Nucleus accumbens (tissue), 56 donors: ENCODE measurements around the gene TGFBR2.
A peak's percentile ranks its signal among the peaks of the same experiment; 100 is the strongest.
"Not testable (repeated sequence)": the region's sequence is repeated elsewhere in the genome, so short reads cannot be mapped to it uniquely, and the experiment has no call there.

Experiments
- DNase-seq, 56 donors: peaks; one replicate each; lab custom pipeline; 2025; lab: John Stamatoyannopoulos, UW

TGFBR2 gene

DNA sequence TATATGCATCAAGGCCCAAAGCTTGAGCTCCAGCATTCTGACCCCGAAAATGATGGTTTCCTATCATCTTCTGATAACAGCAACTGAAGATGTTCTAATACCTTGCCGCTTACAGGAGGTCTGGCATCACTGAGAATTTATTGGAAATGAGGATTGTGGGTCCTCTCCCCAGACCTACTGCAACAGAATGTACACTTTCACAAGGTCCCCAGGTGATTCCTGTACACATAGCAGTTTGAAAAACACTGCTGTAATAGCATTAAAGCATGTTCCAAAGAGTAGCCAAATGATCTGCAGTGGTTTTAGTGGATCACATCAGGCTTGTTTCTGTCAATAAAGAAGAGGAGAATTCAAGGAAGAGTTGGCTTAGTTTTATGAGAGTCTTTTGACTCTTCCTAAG is 11.3 kb downstream of the TGFBR2 start:
- DNase-seq = no peak

DNA sequence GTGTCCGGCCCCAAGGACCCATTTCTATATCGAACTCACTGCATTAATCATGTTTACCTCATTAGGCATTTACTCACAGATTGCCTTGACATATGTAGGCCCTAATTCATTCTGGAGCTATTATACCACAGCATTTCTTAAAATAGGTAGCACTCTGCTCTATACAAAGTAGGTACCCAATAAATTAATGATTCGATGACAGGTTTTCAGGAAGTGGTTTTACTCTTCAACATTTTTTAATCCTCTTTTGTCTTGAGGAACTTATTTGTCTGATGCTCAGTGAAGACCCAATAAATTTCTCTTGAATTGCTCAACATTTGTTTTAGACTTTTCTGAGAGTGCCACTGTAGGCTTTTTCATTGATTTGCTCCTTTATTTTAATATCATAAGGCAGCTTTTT is 12.1 kb downstream of the TGFBR2 start:
- DNase-seq = no peak

DNA sequence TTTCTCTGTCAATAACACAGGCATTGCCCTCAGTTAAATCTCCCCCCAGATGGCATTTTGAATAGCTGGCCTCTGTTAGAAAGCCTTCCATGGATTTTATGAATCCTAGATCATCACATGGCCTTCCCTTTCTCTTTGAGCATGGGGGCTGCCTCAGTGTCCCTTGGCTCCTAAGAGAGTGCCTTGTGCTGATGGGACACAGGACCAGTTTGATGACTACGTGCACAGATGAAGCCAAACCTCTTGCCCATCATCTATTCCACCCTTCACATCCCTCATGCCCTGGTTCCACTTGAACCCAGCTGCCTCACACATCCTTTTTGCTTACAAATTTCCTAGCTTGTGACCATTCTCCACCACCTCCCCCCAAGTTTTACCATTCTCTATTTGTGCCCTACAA is 12.9 kb downstream of the TGFBR2 start:
- no peak for DNase-seq

DNA sequence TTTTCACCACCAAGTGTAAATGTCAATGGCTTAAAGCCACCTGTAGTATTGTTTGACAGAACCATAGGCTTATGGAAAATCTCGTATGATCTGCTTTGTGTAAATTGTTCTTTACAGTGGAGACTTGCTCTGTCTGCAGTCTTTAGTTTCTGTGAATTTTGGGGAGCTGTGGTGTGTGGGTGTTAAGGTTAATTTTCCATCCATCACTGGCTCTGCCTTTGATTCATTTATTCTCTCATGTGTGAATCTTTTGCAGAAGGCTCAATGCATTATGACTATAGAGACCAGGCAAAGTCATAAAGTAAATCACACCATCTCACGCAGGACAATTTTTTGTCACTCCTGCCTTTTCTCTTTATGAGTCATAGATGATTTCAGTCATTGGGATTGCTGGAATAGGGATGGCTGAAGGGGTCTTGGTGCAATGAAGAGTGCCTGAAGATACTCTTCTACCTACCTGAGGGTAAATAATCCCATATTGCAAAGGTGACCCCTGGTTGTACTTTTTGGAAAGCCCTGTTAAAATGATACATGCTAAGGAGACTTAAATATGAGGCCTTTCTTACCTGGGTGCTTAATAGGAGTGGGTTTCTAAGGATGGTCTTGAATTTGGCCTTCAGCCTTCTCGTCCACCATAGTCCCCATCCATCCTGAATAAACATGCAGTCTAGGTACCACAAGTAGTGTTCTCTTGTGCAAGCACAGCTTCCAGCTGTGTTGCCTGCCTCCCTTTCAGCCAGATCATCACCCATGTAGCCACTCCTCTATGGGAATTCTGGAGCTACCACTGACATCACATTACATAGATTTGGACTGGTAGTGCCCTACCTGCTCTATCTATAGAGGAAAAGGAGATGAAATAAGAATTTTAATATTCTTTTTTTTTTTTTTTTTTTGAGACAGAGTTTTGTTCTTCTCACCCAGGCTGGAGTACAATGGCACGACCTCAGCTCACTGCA is 14.3 kb downstream of the TGFBR2 start:
- no peak for DNase-seq

DNA sequence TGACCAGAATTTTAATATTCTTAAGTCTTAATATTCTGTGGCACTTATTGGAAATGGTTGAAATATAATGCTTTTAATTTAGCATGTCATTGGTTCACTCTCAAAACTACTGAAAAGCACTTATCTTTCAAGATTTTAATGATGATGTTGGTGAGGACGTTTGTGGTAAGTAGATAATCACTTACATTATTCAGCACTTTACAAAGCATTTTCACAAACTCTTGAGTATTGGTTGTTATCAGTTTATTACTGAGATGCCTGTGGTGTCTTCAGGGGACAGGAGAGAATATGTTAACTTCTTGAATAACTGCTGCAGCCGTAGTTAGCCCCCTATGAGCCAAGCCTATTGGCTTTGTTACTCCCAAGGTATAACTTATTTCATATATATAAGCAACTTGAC is 15.2 kb downstream of the TGFBR2 start:
- DNase-seq = no peak

DNA sequence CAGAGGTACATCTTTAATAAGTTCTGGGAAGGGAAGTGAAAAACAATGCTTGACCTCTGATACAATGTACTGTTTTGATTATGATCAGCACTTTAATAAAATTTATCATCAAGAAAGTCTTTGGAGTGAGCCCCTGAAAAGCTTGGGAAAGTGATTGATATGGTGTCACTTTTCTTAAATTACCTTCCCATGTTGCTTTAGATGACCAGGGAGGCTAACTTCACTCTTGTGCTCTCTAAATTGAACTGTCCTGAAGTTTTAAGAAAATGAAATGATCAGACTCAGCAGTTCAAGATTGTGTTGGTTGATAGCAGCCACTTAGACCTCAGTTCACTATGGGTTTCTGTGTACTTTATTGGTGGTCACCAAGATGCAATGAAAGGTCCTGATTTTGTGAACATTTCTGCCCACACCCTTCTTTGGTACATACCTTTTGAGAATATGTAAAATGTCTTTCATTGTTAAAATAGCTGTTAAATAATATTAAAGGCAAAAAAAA is 15.7 kb downstream of the TGFBR2 start:
- DNase-seq = no peak

DNA sequence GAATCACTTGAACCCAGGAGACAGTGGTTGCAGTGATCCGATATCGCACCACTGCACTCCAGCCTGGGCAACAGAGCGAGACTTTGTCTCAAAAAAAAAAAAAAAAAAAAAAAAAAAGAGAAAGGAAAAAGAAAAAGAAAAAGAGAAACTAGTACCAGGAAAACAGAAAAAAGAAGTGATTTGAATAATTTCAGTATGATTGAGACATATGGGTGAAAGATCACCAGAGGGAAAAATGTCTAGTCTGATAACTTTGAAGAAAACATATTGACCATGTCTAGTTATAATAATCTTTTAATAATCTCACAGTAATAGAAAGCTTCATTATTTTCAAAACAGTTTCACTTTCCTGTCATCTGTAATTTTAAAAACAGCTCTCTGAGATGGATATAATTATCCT is 16.4 kb downstream of the TGFBR2 start:
- no peak for DNase-seq

DNA sequence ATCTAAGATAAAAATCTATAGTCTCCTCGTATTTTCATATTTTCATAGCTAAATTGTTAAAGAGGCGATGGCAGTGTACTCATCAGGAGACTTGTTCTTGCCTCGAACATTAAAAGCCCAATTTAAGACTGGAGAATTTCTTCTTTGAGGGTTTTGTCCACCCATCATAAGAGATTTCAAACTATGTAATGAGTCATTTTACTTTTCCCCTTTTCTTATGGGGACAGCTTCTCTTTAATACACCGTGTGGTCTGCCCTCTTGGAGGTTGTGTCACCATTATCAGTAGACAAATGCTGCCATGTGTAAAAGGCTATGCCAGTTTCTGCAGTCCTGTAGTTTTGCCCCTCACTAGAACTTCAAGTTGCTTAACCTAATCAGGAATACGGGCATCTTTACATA is 16.9 kb downstream of the TGFBR2 start:
- DNase-seq = no peak

DNA sequence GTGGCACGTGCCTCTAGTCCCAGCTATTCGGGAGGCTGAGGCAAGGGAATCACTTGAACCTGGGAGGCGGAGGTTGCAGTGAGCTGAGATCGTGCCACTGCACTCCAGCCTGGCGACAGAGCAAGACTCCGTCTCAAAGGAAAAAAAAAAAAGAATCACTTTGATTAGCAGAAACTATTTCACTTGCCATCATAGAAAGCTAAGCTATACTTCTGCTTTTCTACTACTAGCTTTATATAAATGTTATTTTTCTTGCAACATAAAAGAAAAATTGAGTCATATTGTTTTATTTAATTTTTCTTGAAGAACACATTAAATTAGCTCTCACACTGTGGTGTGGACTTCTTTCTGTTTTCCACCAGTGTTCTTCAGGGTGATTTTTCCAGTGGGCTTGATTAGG is 18.1 kb downstream of the TGFBR2 start:
- not testable (repeated sequence) for DNase-seq

DNA sequence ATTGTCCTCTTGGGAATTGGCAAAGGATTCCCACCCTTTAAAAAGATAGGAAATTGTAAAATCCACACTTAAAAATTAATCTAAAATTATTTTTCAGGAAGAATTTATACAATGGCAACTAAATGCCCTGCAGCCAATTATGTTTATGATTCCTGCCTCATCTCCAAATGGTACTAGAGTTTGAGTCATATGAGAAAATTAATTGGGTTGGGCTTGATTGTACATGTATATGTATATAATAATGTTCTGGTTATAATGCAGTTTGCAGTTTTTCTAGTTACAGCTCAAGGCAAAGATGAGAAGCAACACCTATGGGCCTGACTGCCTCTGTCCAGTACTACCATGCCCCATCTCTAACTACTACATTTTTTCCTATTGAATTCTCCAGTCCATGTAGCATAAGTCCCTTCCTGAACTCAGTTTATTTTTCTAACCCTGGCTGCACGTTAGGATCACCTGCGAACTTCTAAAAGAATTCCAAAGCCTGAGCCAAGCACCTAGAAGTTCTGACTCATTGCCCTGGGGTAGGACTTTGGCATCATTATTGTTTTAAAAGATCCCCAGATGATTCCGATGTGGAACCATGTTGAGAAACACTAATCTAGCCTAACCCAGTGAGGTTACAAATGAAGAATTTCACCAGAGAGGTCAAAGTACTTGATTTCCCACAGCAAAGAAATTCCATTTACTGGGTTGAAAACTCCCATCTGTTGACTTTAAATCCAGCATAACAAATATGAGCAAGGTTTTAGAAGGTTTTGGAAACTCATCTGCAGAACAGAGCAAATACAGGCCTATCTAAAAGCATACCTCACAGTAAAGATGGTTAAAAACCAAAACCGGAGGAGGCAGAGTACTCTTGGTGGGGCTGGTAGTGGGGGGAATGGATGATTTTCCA is 19.4 kb downstream of the TGFBR2 start:
- DNase-seq = no peak

DNA sequence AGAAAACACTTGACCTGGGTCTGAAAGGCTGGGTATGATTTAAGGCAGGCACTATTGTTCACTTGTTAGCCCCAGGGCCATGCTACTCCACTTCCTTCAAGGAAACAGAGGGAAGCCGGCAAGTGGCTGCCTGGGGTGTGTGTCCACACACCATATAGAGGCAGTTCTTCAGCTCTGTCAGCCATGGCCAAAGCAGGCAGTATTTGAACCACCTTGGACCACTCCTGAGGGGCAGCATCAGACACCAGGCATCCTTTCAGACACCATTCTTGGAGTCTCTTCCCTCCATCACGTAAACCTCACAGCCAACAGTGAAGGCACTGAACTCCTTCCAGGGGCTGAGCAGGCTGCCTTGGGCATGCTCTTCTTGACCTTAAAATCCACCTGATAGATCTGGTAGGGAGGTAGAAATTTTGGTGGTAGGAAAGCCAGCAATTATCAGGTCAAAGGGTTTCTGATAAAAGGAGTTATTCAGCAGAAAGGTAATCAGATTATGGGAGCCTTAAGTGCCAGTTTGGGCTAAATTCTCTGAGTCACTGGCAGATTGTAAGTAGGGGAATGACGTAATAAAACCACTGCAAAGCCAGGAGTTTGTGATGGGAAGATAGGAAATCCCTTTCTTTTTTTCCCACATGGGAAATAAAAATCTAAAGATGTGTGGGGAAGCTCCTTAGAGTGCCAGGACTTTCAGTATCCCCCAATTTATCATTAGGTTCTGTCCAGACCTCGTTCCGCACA is 20.2 kb downstream of the TGFBR2 start:
- DNase-seq = no peak

DNA sequence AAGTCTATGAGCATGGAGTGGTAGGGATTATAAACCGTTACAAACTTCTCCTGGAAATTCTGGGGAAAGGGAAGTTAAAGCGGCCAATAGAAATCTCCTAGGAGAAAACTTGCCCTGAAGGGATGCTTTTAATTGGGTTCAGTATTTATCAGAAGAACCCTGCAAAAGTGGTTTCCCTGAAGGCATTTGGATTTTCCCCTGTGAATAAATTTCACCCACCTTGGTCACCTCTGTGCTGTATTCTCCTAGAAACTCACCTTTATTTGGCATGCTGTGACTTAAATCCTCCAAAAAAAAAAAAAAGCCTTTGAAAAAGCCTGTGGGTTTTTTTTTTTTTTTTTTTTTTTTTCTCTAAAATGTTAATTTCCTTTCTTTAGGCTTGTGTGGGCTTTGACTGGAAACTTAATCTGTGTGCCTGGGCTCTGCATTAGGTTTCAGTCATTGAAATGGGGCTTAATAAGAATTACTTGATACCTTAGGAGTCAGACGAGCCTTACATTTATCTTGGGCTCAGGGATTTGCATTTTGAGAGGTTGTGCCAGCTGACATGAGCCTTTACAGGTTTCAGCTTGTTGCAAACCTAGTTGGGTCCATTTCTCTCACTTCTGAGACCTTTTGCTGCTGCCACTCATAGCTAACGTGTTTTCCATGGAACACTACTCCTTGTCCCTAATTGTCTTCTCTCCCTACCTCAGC is 22.0 kb downstream of the TGFBR2 start:
- no peak for DNase-seq

DNA sequence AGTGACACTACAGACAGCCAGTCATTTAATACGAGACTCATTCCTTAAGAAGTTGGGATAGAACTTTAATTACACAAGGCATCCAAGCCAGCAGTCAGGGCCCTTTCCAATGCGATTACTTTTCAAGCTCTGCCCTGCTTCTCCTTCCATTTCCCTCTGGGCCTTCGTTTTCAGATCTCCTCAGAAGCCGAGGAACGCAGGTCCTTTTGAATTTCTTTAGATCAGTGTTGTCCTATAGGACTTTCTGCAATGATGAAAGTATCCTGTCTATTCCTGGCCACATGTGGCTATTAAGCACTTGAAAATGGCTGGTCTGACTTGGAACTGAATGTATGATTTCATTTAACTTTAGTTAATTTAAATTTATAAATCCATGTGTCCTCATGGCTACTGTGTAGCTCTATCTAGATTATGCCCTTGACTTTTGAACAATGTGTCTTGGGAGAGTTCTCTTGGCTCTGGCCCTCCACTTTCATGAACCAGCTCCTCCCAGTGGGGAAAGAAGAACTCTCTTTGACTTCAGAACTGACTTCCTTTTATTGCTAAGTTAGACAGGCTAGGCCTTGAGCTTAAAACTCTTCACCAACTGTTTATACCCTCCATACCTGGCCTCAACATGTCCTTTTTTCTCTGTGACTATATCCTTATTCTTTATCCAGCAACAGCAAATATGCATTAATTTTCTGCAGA is 22.6 kb downstream of the TGFBR2 start:
- DNase-seq = peak in 2 of 56 donors; percentile 1 to 31

DNA sequence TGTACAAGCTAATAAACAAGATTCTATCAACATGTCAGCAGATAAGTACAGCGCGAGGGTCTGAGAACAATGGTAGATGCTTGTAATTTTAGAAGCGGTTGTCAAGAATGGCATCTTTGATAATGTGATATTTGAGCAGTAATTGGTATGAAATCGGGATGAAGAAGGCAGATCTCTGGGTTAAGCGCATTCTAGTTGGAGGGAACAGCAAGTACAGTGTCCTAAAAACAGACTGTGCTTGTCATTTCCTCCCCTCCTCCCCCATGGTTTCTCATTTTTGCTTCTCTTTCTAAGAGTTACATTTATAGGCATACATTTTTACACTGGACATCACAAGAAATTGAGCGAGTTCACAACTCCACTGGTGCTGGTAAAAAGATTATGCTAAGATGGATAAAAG is 23.3 kb downstream of the TGFBR2 start:
- no peak for DNase-seq

DNA sequence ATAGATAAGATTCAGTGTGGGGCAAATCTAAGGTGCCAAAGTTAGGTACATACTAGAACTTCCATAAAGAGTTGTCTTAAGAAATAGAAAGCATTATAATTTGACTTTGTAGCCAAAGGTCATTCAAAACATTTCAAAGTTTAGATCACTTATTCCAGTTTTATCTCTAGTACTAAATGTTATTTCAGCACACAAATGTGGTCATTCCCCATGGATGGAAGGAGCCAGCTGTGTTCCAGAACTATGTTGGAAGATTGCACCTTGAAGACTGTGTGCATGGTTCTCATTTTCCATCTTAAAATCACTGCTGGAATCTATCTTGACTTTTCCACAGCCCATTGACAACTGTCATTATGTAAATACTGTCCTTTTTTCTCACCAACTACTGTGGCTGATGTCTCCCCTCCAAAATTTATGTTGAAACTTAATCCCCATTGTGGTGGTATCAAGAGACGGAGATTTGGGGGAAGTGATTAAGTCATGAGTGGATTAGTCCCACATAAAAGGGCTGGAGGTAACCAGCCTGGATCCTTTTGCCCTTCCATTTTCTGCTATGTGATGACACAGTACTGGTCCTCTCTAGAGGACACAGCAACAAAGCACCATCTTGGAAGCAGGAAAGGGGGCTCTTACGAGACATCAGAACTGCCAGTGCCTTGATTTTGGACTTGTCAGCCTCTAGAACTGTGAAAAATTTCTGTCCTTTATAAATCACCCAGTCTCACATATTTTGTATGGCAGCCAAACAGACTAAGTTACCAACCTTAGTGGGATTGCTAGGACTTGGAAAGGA is 24.0 kb downstream of the TGFBR2 start:
- DNase-seq = no peak

DNA sequence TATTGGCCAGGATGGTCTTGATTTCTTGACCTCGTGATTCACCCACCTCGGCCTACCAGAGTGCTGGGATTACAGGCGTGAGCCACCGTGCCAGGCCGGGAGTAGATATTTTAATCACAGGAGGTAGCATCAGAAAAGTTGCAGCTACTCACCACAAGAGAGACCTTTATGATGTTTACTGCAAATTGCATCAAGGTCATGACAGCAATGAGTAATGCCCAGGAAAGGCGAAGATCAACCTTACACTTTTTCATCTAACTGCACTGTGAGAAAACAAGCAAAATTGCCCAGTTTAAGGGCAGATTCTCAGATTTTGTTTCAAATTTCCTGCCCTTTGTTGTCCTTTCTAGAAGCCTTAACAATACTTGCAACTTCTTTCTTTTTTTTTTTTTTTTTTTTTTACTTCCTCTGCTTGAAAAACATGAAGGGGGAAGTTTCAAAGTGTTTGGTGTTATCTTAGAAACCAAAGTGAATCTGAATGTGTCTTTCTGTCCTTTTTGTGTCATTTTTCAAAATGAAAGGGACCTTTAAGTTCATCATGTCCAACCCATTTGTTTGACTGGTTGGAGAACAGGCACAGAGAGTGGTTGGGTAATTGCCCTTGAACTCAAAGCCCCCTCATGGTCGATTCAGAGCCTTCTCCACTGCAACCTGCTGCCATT is 25.0 kb downstream of the TGFBR2 start:
- no peak for DNase-seq

DNA sequence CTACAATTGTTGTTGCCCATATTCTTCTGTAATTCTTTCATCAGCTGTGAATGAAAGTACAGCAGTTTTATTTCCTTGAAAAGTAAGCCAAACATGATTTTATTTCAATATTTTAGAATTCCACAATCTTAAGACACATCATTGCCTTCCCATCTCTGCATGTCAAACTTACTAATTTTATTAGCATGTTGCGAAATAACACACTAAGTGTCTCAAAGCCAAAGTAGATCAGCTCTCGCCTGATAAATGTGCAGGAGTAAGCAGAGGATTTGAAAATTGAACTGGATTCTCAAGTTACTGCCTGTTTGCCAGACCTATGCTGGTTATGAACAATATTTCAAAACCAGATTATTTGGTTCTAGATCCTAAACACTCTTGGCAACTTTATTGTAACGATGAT is 25.7 kb downstream of the TGFBR2 start:
- DNase-seq = no peak

DNA sequence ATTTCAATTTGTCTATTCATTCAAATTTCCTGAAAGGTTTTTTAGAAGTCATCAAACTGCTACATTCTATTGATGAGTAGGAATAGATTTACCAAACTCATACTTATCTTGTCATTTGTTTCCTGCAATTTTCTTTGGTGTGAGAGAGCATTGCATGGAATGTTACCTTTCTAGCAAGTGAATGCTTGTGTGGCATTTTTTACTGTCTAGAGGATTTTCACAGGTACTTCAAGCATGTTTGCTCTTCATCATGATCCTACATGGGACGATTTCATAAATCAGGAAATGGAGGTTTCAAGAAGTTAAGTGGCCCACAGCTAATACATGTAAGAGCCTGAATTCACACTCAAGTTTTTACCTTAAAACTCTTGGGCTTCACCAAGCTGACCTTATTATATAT is 26.1 kb downstream of the TGFBR2 start:
- no peak for DNase-seq
